HepG2 (cell line): Measurements from ENCODE around the gene RAB6A. TPM values are rescaled to one million over a fixed set of nuclear protein-coding genes. Genes with fewer than 3 reads are reported as not detected.

Experiments
- ESRRA ChIP-seq: sonication (generic); formaldehyde crosslinking; IDR thresholded peaks from 2 replicates; pipeline ENCODE4 v1.5.1; 2020; ENCODE audit warnings: mild to moderate bottlenecking, low read depth, missing genetic modification reagents
- GABPA ChIP-seq, 2 experiments: IDR thresholded peaks; 2 replicates each; pipeline ENCODE4 v1.6.1; 2011 to 2016; ENCODE audit warnings: low read depth in 2 of 2, low read length in 1 of 2, missing biosample characterization in 1 of 2, missing genetic modification characterization in 1 of 2
- IRF2 ChIP-seq: IDR thresholded peaks from 2 replicates; pipeline ENCODE4 v1.6.1; 2018; ENCODE audit warnings: missing genetic modification reagents, missing compliant biosample characterization
- JARID2 ChIP-seq: sonication (generic); formaldehyde crosslinking; IDR thresholded peaks from 2 replicates; pipeline ENCODE4 v1.8.1; 2023; ENCODE audit warnings: missing genetic modification reagents, inconsistent platforms; ENCODE audit not compliant: insufficient replicate concordance
- PCBP1 ChIP-seq: fragments of 200-400 bp; formaldehyde crosslinking; IDR thresholded peaks from 2 replicates; pipeline ENCODE4 v1.6.1; 2017; ENCODE audit warnings: mild to moderate bottlenecking, low read depth, low read length, borderline replicate concordance
- SIX4 ChIP-seq: sonication (generic); formaldehyde crosslinking; IDR thresholded peaks from 2 replicates; pipeline ENCODE4 v1.4.0; 2020; ENCODE audit warnings: missing genetic modification reagents
- STAG1 ChIP-seq: sonication (generic); formaldehyde crosslinking; IDR thresholded peaks from 2 replicates; pipeline ENCODE4 v1.4.0; 2020; ENCODE audit warnings: missing genetic modification reagents
- STAT5B ChIP-seq: sonication (generic); formaldehyde crosslinking; IDR thresholded peaks from 2 replicates; pipeline ENCODE4 v1.4.0; 2020; ENCODE audit warnings: missing genetic modification reagents
- TOPORS ChIP-seq: sonication (generic); formaldehyde crosslinking; IDR thresholded peaks from 2 replicates; pipeline ENCODE4 v1.8.0; 2023; ENCODE audit warnings: mild to moderate bottlenecking, missing genetic modification reagents
- ZFP62 ChIP-seq: sonication (generic); formaldehyde crosslinking; IDR thresholded peaks from 2 replicates; pipeline ENCODE4 v1.4.0; 2020; ENCODE audit warnings: missing genetic modification reagents
- ZFX ChIP-seq: sonication (generic); formaldehyde crosslinking; IDR thresholded peaks from 2 replicates; pipeline ENCODE4 v1.4.0; 2020; ENCODE audit warnings: mild to moderate bottlenecking, low read depth, missing genetic modification reagents, moderate library complexity
- ZNF501 ChIP-seq: sonication (generic); formaldehyde crosslinking; IDR thresholded peaks from 2 replicates; pipeline ENCODE4 v1.5.1; 2020; ENCODE audit warnings: mild to moderate bottlenecking, moderate library complexity, missing genetic modification reagents
- ZNF768 ChIP-seq: sonication (generic); formaldehyde crosslinking; IDR thresholded peaks from 2 replicates; pipeline ENCODE4 v1.4.0; 2020; ENCODE audit warnings: missing genetic modification reagents
- ZSCAN31 ChIP-seq: sonication (generic); formaldehyde crosslinking; IDR thresholded peaks from 2 replicates; pipeline ENCODE4 v1.5.0; 2020; ENCODE audit warnings: low read depth, mild to moderate bottlenecking, missing genetic modification reagents
- polyA plus RNA-seq, 8 experiments: library from polyadenylated mRNA; depleted of rRNA in 3 of 8; stranded (reverse) in 7 of 8; unstranded in 1 of 8; fragments of >200 nt; fragmentation: Illumina TruSeq in 4 of 8; extraction: Trizol in 4 of 8; gene quantifications; 2 replicates each; pipeline versions ENCODE4 v1.2.1 to v1.2.3, GENCODE V29; 2011 to 2016; ENCODE audit warnings: low read depth in 4 of 8, missing spikeins in 1 of 8, mixed read lengths in 1 of 8; ENCODE audit not compliant: insufficient read depth in 1 of 8
- total RNA-seq, 5 experiments: library from RNA; depleted of rRNA; stranded (reverse); fragments of >200 nt; fragmentation: Illumina TruSeq; extraction: Trizol; gene quantifications; 2 replicates each; pipeline ENCODE4 v1.2.3, GENCODE V29; 2016; ENCODE audit warnings: low read depth in 1 of 5
- TF ChIP-seq, protein P1 (sequence below): sonication (generic); formaldehyde crosslinking; IDR thresholded peaks from 2 replicates; pipeline ENCODE4 v1.5.0; 2020; ENCODE audit warnings: missing genetic modification reagents, mild to moderate bottlenecking, borderline replicate concordance
- TF ChIP-seq, protein P2 (sequence below): sonication (generic); formaldehyde crosslinking; IDR thresholded peaks from 2 replicates; pipeline ENCODE4 v1.5.0; 2020; ENCODE audit warnings: missing genetic modification reagents
- TF ChIP-seq, protein P3 (sequence below): sonication (generic); formaldehyde crosslinking; IDR thresholded peaks from 2 replicates; pipeline ENCODE4 v1.5.0; 2020; ENCODE audit warnings: mild to moderate bottlenecking, missing genetic modification reagents
- TF ChIP-seq, protein P4 (sequence below): sonication (generic); formaldehyde crosslinking; IDR thresholded peaks from 2 replicates; pipeline ENCODE4 v1.8.0; 2022; ENCODE audit warnings: mild to moderate bottlenecking, missing genetic modification reagents
- TF ChIP-seq, protein P5 (sequence below): sonication (generic); formaldehyde crosslinking; IDR thresholded peaks from 2 replicates; pipeline ENCODE4 v1.4.0; 2020; ENCODE audit warnings: low read depth, missing genetic modification reagents

The RAB6A gene
- total and polyA plus RNA-seq, 2 of the 13 experiments (the other 11 are each of a cell fraction or from before 2014, with no cell fraction given) = 74.3 to 121 TPM

DNA sequence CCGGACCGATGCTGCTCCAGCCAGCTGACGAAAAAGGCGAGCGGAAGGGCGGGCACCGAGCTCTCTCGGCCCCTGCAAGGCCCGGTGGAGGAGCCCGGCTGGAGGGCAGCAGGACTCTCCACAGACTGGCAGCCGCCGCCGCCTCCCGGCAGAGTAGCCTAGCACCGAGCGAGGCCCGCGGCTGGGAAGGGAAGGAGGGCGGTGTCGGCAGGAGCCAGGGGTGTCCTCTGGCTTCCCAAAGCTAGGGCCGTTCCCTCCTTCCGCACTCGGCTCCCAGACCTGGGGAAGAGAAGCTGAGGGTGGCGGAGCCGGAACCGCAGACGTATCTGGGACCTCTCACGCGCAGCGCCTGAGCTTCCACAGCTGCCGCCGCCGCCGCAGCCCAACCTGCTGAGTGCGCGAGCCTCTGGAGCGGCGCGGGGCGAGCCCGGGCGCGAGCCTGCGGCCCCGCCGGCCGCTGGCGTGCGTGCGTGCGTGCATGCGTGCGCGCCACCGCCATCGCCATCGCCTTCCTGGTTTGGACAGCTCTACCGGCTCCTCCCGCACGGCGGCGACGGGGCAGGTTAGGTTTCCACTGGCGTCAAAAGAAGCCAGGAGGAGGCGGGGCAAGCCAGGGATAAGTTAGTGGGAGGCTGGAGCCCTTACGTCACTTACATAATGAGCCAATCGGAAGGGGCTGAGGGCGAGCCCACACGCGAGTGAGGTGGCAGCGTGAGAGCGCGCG, at the start of gene RAB6A (continued):
- TF ChIP-seq, protein P1, sequence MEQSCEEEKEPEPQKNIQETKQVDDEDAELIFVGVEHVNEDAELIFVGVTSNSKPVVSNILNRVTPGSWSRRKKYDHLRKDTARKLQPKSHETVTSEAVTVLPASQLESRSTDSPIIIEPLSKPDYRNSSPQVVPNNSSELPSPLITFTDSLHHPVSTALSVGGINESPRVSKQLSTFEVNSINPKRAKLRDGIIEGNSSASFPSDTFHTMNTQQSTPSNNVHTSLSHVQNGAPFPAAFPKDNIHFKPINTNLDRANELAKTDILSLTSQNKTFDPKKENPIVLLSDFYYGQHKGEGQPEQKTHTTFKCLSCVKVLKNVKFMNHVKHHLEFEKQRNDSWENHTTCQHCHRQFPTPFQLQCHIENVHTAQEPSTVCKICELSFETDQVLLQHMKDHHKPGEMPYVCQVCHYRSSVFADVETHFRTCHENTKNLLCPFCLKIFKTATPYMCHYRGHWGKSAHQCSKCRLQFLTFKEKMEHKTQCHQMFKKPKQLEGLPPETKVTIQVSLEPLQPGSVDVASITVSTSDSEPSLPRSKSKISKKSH (CRISPR knock-in tag) = no peak
- TF ChIP-seq, protein P2, sequence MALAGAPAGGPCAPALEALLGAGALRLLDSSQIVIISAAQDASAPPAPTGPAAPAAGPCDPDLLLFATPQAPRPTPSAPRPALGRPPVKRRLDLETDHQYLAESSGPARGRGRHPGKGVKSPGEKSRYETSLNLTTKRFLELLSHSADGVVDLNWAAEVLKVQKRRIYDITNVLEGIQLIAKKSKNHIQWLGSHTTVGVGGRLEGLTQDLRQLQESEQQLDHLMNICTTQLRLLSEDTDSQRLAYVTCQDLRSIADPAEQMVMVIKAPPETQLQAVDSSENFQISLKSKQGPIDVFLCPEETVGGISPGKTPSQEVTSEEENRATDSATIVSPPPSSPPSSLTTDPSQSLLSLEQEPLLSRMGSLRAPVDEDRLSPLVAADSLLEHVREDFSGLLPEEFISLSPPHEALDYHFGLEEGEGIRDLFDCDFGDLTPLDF (CRISPR knock-in tag) = peak; percentile 85
- TF ChIP-seq GABPA (IDR thresholded peaks at IDR 0.05; ENCODE audit: low read depth, low read length) (no peak), GABPA (CRISPR knock-in tag; IDR thresholded peaks at IDR 0.05; ENCODE audit: low read depth) (peak; percentile 59), STAG1 (CRISPR knock-in tag) (no peak), SIX4 (CRISPR knock-in tag) (no peak), ZNF501 (peak; percentile 45; the same call in 1 of the 2 replicates), ZFP62 (CRISPR knock-in tag) (no peak), ZFX (CRISPR knock-in tag) (peak; percentile 77), ZNF768 (CRISPR knock-in tag) (no peak; the same call in 1 of the 2 replicates), IRF2 (CRISPR knock-in tag) (no peak; the same call in 1 of the 2 replicates), ESRRA (CRISPR knock-in tag) (peak; percentile 33; the same call in 1 of the 2 replicates), STAT5B (CRISPR knock-in tag) (no peak), TOPORS (CRISPR knock-in tag) (peak; percentile 52; the same call in 1 of the 2 replicates), JARID2 (no peak), ZSCAN31 (CRISPR knock-in tag) (peak; percentile 74; the same call in 1 of the 2 replicates), PCBP1 (no peak)
- TF ChIP-seq, protein P3, sequence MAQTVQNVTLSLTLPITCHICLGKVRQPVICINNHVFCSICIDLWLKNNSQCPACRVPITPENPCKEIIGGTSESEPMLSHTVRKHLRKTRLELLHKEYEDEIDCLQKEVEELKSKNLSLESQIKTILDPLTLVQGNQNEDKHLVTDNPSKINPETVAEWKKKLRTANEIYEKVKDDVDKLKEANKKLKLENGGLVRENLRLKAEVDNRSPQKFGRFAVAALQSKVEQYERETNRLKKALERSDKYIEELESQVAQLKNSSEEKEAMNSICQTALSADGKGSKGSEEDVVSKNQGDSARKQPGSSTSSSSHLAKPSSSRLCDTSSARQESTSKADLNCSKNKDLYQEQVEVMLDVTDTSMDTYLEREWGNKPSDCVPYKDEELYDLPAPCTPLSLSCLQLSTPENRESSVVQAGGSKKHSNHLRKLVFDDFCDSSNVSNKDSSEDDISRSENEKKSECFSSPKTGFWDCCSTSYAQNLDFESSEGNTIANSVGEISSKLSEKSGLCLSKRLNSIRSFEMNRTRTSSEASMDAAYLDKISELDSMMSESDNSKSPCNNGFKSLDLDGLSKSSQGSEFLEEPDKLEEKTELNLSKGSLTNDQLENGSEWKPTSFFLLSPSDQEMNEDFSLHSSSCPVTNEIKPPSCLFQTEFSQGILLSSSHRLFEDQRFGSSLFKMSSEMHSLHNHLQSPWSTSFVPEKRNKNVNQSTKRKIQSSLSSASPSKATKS (CRISPR knock-in tag) = no peak
- TF ChIP-seq, protein P4, sequence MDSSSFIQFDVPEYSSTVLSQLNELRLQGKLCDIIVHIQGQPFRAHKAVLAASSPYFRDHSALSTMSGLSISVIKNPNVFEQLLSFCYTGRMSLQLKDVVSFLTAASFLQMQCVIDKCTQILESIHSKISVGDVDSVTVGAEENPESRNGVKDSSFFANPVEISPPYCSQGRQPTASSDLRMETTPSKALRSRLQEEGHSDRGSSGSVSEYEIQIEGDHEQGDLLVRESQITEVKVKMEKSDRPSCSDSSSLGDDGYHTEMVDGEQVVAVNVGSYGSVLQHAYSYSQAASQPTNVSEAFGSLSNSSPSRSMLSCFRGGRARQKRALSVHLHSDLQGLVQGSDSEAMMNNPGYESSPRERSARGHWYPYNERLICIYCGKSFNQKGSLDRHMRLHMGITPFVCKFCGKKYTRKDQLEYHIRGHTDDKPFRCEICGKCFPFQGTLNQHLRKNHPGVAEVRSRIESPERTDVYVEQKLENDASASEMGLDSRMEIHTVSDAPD (CRISPR knock-in tag) = no peak
- TF ChIP-seq, protein P5, sequence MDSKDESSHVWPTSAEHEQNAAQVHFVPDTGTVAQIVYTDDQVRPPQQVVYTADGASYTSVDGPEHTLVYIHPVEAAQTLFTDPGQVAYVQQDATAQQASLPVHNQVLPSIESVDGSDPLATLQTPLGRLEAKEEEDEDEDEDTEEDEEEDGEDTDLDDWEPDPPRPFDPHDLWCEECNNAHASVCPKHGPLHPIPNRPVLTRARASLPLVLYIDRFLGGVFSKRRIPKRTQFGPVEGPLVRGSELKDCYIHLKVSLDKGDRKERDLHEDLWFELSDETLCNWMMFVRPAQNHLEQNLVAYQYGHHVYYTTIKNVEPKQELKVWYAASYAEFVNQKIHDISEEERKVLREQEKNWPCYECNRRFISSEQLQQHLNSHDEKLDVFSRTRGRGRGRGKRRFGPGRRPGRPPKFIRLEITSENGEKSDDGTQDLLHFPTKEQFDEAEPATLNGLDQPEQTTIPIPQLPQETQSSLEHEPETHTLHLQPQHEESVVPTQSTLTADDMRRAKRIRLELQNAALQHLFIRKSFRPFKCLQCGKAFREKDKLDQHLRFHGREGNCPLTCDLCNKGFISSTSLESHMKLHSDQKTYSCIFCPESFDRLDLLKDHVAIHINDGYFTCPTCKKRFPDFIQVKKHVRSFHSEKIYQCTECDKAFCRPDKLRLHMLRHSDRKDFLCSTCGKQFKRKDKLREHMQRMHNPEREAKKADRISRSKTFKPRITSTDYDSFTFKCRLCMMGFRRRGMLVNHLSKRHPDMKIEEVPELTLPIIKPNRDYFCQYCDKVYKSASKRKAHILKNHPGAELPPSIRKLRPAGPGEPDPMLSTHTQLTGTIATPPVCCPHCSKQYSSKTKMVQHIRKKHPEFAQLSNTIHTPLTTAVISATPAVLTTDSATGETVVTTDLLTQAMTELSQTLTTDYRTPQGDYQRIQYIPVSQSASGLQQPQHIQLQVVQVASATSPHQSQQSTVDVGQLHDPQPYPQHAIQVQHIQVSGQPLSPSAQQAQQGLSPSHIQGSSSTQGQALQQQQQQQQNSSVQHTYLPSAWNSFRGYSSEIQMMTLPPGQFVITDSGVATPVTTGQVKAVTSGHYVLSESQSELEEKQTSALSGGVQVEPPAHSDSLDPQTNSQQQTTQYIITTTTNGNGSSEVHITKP = 0 out of 2 replicates have a peak, but pooled peaks have one; percentile 30
